HG03342 (cell line): Measurements from ENCODE around the gene APLN.

Experiments
- ATAC-seq: cut with Tn5 transposase; IDR thresholded peaks from one replicate; pipeline ENCODE4 v1.9.1; 2021; ENCODE audit warnings: mild to moderate bottlenecking, moderate library complexity; ENCODE audit not compliant: unreplicated experiment

The APLN gene

GRCh38 chrX:129642641-129643040 lies 12.1 kb downstream of the APLN start:
- ATAC-seq, result no peak

GRCh38 chrX:129641941-129642340 lies 12.8 kb downstream of the APLN start:
- no peak for ATAC-seq

- ATAC-seq, result no peak
Observed at GRCh38 chrX:129641469-129641868, 13.3 kb downstream of the APLN start.

- no peak for ATAC-seq
Observed at GRCh38 chrX:129640737-129641136, 14.0 kb downstream of the APLN start.

- no peak for ATAC-seq
Observed at GRCh38 chrX:129638917-129639316, 15.8 kb downstream of the APLN start.

- ATAC-seq, result peak; percentile 73
Observed at GRCh38 chrX:129637217-129638109, 17.3 kb downstream of the APLN start.

- no peak for ATAC-seq
Observed at GRCh38 chrX:129636175-129636681, 18.5 kb downstream of the APLN start.

GRCh38 chrX:129634541-129634940 lies 20.2 kb downstream of the APLN start:
- no peak for ATAC-seq

- ATAC-seq, result no peak
Observed at GRCh38 chrX:129632443-129632842, 22.3 kb downstream of the APLN start.

- no peak for ATAC-seq
Observed at GRCh38 chrX:129631849-129632248, 22.9 kb downstream of the APLN start.

- no peak for ATAC-seq
Observed at GRCh38 chrX:129629837-129630236, 24.9 kb downstream of the APLN start.

GRCh38 chrX:129626026-129626425 lies 28.7 kb downstream of the APLN start:
- ATAC-seq, result no peak

- no peak for ATAC-seq
Observed at GRCh38 chrX:129622757-129623301, 31.9 kb downstream of the APLN start.

- ATAC-seq, result no peak
Observed at GRCh38 chrX:129618997-129619396, 35.8 kb downstream of the APLN start.

GRCh38 chrX:129617420-129617819 lies 37.3 kb downstream of the APLN start:
- no peak for ATAC-seq

- no peak for ATAC-seq
Observed at GRCh38 chrX:129614481-129615255, 40.1 kb downstream of the APLN start.

- peak; percentile 58 for ATAC-seq
Observed at GRCh38 chrX:129613596-129613995, 41.2 kb downstream of the APLN start.

- no peak for ATAC-seq
Observed at GRCh38 chrX:129612396-129612795, 42.4 kb downstream of the APLN start.

GRCh38 chrX:129609395-129609794 lies 45.4 kb downstream of the APLN start:
- ATAC-seq, result no peak

- no peak for ATAC-seq
Observed at GRCh38 chrX:129608496-129608895, 46.3 kb downstream of the APLN start.

- ATAC-seq, result peak; percentile 42
Observed at GRCh38 chrX:129606918-129607317, 47.8 kb downstream of the APLN start.
